ENCODE results near the gene INPP4A. TPM values are rescaled to one million over a fixed set of nuclear protein-coding genes. Genes with fewer than 3 reads are reported as not detected.

INPP4A gene
- total and polyA plus RNA-seq, 5 donors = 5.1 to 18.1 (median 15.8) TPM

GRCh38 chr2:98438190-98439133 lies 6.2 kb upstream of the INPP4A start:
- DNase-seq (no peak), ATAC-seq (no peak)
- Histone ChIP-seq H3K4me3 (ENCODE audit: low read length) (no peak overlapping the region), H3K27ac (ENCODE audit: low read length) (no peak overlapping the region), H3K4me1 (ENCODE audit: control insufficient read depth, insufficient read depth, low read length) (no peaks in the 10 kb centered on the region), H3K9me3 (ENCODE audit: control insufficient read depth, low read length) (no peaks in the 10 kb centered on the region), H3K27me3 (ENCODE audit: control insufficient read depth, insufficient read depth) (no peaks in the 10 kb centered on the region)
- intact Hi-C loops (cut with DNase I) = no loop called here
- WGBS = 69% methylated on average over 1 of the region's 1 CpG

DNA sequence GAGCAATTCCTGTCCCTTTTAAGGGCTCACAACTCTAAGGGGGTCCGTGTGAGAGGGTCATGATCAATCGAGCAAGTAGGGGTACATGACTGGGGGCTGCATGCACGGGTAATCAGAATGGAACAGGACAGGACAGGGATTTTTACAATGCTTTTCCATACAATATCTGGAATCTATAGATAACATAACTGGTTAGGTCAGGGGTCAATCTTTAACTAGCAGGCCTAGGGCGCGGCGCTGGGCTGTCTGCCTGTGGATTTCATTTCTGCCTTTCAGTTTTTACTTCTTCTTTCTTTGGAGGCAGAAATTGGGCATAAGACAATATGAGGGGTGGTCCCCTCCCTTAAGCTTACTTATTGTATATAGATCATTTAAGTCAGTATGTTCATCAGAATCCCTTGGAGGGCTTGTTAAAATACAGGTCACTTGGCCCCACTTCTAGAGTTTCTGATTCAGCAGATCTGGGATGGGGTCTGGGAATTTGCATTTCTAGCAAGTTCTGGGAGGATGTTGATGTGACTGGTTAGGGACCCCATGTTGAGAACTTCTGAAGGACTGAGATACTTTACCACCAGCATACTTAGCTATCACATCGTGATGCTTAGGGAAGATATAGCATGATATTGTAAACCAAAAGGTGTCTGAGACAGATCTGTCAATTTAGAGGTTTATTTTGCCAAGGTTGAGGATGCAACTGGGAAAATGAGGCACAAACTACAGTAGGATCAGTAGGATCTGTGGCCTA lies 2.8 kb upstream of the INPP4A start:
- Histone ChIP-seq H3K27me3 (ENCODE audit: control insufficient read depth, insufficient read depth) (no peaks in the 10 kb centered on the region), H3K9me3 (ENCODE audit: control insufficient read depth, low read length) (no peaks in the 10 kb centered on the region), H3K4me3 (ENCODE audit: low read length) (no peak overlapping the region), H3K27ac (ENCODE audit: low read length) (no peak overlapping the region), H3K4me1 (ENCODE audit: control insufficient read depth, insufficient read depth, low read length) (peaks cover 3% of the 10 kb centered on the region)
- no peak for DNase-seq
- intact Hi-C loops (cut with DNase I) = loop anchor here in 2 of 4 donors (10.0 kb wide), 2 partner anchors 123 to 133 kb away; no protein-coding TSS in a partner anchor
- 74% methylated on average over 7 of the region's 7 CpGs for WGBS
- ATAC-seq = no peak

DNA sequence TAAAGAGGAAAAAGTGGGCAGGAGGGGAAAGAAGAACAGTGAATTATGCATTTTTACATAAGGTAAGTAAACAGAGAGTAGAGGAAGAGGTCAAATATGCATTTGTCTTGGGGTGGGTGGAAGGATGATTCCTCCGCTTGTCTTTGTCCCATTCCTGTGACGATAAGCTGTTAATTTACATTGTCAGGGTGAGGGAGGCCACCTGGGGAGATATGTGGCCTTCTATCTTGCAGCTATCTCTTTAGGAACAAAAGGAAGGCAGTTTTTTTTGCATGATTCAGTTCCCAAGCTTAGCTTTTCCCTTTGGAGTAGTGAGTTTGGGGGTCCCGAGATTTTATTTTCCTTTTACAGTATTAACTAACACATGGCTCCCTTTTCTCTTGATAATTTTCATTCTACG lies 2.2 kb upstream of the INPP4A start:
- no peaks in the 10 kb centered on the region for H3K27me3 ChIP-seq (ENCODE audit: control insufficient read depth, insufficient read depth)
- H3K4me3 ChIP-seq (ENCODE audit: low read length) = no peak overlapping the region
- H3K9me3 ChIP-seq (ENCODE audit: control insufficient read depth, low read length) = no peaks in the 10 kb centered on the region
- DNase-seq (no peak), ATAC-seq (no peak)
- intact Hi-C loops (cut with DNase I) = loop anchor here in 2 of 4 donors (10.0 kb wide), 2 partner anchors 122 to 132 kb away; no protein-coding TSS in a partner anchor
- H3K27ac ChIP-seq (ENCODE audit: low read length) = no peak overlapping the region
- WGBS = 74% methylated on average over 4 of the region's 4 CpGs
- H3K4me1 ChIP-seq (ENCODE audit: control insufficient read depth, insufficient read depth, low read length) = peaks cover 3% of the 10 kb centered on the region

- ATAC-seq (peak; percentile 52 to 59), DNase-seq (peak; percentile 33 to 64 (median 61))
- H3K27ac ChIP-seq (ENCODE audit: low read length) = peak overlapping the region; percentile 20
- peaks cover 3% of the 10 kb centered on the region for H3K4me1 ChIP-seq (ENCODE audit: control insufficient read depth, insufficient read depth, low read length)
- WGBS = 1% methylated on average over 34 of the region's 34 CpGs
- intact Hi-C loops (cut with DNase I) = loop anchor here in 2 of 4 donors (10.0 kb wide), 2 partner anchors 120 to 130 kb away; no protein-coding TSS in a partner anchor
- no peaks in the 10 kb centered on the region for H3K9me3 ChIP-seq (ENCODE audit: control insufficient read depth, low read length)
- peak overlapping the region; percentile 64 for H3K4me3 ChIP-seq (ENCODE audit: low read length)
- H3K27me3 ChIP-seq (ENCODE audit: control insufficient read depth, insufficient read depth) = no peaks in the 10 kb centered on the region
These were observed 572 bp downstream of the INPP4A start for GRCh38 chr2:98445177-98445682.

DNA sequence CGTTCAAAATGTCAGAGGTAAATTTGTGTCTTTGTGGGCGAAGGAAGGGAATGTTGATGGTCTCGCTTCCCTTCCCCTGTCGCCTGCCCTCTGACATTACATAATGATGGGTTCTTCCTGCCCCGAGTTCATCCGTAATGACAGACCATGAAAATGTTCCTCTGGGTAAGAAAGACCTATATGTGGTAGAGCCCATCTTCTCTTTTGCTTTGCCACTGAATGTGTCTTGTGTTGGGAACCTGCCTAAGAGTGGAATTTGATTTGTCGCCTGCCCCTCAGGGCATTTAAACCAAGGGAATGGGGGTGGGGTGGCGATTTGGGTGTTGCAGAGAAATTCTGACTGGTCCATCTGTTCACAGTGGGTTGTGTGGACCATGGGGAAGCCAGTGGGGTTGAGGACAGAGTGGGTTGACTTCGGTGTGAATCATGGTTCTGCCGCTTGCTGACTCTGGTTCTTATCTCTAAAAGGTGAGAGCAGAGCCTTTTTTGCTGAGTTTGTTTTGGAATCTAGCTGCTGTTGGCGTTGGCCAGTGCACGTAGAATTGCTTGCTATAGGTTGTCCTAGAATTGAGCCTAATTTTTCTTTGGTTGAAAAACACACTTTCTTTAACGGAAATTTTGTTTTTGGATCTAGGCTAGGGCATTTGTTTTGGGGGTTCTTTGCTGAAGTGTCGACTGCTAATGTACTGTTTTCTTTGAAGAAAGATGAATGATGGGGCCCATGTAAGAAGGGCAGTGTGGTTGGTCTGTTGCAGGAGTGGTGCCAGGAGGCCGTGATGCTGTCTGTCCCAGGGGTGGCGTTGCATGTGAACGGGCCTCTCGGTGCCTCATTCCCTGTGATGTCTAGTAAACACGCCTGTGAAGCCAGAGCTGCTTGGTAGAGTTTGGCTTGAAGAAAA lies 1.3 kb downstream of the INPP4A start:
- no peaks in the 10 kb centered on the region for H3K9me3 ChIP-seq (ENCODE audit: control insufficient read depth, low read length)
- WGBS = 58% methylated on average over 19 of the region's 19 CpGs
- H3K4me3 ChIP-seq (ENCODE audit: low read length) = peak overlapping the region; percentile 64
- H3K27ac ChIP-seq (ENCODE audit: low read length) = peak overlapping the region; percentile 20
- no peaks in the 10 kb centered on the region for H3K27me3 ChIP-seq (ENCODE audit: control insufficient read depth, insufficient read depth)
- H3K4me1 ChIP-seq (ENCODE audit: control insufficient read depth, insufficient read depth, low read length) = peaks cover 4% of the 10 kb centered on the region
- no peak for DNase-seq
- peak in 1 of 2 donors; percentile 32 for ATAC-seq
- intact Hi-C loops (cut with DNase I) = loop anchor here in 2 of 4 donors (10.0 kb wide), 2 partner anchors 119 to 129 kb away; no protein-coding TSS in a partner anchor

- Histone ChIP-seq H3K9me3 (ENCODE audit: control insufficient read depth, low read length) (no peaks in the 10 kb centered on the region), H3K27ac (ENCODE audit: low read length) (no peak overlapping the region), H3K4me1 (ENCODE audit: control insufficient read depth, insufficient read depth, low read length) (peaks cover 5% of the 10 kb centered on the region), H3K4me3 (ENCODE audit: low read length) (no peak overlapping the region), H3K27me3 (ENCODE audit: control insufficient read depth, insufficient read depth) (no peaks in the 10 kb centered on the region)
- 76% methylated on average over 6 of the region's 6 CpGs for WGBS
- ATAC-seq = no peak
- DNase-seq = no peak
- intact Hi-C loops (cut with DNase I) = loop anchor here in 2 of 4 donors (10.0 kb wide), 2 partner anchors 118 to 128 kb away; no protein-coding TSS in a partner anchor
These were observed 2.2 kb downstream of the INPP4A start for GRCh38 chr2:98446850-98447249.

DNA sequence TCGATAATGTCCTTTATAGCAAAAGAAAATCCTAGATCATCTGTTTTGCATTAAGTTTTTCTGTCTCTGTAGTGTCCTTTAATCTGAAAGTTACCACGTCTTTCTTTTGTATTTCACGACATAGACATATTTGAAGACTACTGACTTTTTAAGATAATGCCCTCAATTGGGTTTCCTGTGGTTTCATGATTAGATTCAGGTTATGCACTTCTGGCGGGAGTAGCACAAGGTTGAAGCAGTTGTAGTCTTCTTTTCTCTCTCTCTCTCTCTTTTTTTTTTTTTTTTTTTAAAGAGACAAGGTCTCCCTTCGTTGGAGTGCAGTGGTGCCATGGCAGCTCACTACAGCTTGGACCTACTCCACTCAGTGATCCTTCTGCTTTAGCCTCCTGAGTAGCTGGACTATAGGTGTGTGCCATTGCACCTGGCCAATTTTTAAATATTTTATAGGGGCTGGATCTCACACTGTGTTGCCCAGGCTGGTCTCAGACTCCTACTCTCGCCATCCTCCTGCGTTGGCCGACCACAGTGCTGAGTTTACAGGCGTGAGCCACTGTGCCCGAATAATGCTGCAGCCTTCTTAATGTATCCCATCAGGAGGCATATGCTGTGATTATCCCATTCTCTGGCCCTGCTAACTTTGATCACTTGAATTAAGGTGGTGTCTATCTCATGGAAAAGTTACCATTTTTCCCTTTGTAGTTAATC lies 3.9 kb downstream of the INPP4A start:
- peaks cover 5% of the 10 kb centered on the region for H3K4me1 ChIP-seq (ENCODE audit: control insufficient read depth, insufficient read depth, low read length)
- no peak overlapping the region for H3K4me3 ChIP-seq (ENCODE audit: low read length)

DNA sequence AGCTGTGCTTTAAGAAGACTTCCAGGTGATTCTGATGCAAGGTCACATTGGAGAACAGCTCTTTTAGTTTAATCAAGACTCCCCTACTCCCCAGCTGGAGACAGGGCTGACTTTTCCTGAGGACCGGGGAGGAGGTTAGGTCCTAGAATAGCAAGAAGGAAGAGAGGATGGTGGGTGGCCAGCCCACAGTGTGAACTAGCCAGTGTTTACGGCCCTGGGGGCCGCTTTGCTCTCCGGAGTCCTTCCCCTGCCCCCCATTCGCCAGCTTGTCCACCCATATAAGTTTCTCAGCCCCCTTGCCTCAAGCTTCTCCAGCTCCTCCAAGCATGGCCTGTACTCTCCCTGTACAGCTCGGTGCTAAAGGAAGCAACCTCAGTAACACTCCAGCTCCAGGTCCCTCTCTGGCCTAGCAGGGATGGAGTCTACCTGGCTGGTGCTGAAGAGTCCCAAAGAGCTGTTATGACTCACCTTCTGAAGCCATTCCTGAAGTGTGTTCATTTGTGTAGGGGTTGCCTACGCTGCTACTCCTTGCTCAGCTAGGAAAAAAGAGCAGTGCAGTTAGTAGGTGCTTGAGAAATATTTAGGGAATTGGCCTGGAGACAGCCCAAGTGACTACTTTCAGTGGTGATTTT lies 7.9 kb downstream of the INPP4A start:
- no peak for ATAC-seq
- H3K4me3 ChIP-seq (ENCODE audit: low read length) = no peak overlapping the region
- peaks cover 10% of the 10 kb centered on the region for H3K4me1 ChIP-seq (ENCODE audit: control insufficient read depth, insufficient read depth, low read length)
- intact Hi-C loops (cut with DNase I) = no loop called here
- H3K27ac ChIP-seq (ENCODE audit: low read length) = no peak overlapping the region
- H3K27me3 ChIP-seq (ENCODE audit: control insufficient read depth, insufficient read depth) = no peaks in the 10 kb centered on the region
- 90% methylated on average over 7 of the region's 7 CpGs for WGBS
- DNase-seq = no peak
- H3K9me3 ChIP-seq (ENCODE audit: control insufficient read depth, low read length) = no peaks in the 10 kb centered on the region

More for the DNA sequence above, 3.9 kb downstream of the INPP4A start:
- no peak for ATAC-seq
- no peak for DNase-seq
- intact Hi-C loops (cut with DNase I) = loop anchor here in 2 of 4 donors (10.0 kb wide), 2 partner anchors 116 to 126 kb away; no protein-coding TSS in a partner anchor
- Histone ChIP-seq H3K27me3 (ENCODE audit: control insufficient read depth, insufficient read depth) (no peaks in the 10 kb centered on the region), H3K9me3 (ENCODE audit: control insufficient read depth, low read length) (no peaks in the 10 kb centered on the region), H3K27ac (ENCODE audit: low read length) (no peak overlapping the region)
- WGBS = 92% methylated on average over 10 of the region's 10 CpGs

DNA sequence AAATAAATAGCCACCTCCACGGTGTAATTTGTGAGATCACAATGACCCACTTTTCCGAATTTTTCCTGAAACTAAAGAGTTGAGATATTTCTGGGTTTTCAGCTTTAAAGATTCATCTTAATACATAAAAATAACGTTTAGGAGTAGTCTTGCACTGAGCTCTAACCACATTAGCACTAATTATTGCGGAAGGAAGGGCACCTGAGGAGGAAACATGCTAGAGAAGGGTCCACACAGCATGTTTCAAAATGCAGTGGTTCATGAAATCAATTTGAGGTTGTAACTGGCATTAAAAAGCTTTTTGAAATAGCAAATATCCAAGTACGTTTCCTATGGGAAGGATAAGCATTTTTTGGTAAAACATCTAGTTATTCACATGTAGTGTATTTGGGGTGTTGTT lies 8.4 kb downstream of the INPP4A start:
- ATAC-seq = no peak
- no peak overlapping the region for H3K4me3 ChIP-seq (ENCODE audit: low read length)
- H3K4me1 ChIP-seq (ENCODE audit: control insufficient read depth, insufficient read depth, low read length) = peaks cover 10% of the 10 kb centered on the region
- no peaks in the 10 kb centered on the region for H3K9me3 ChIP-seq (ENCODE audit: control insufficient read depth, low read length)
- no peak overlapping the region for H3K27ac ChIP-seq (ENCODE audit: low read length)
- DNase-seq = no peak
- intact Hi-C loops (cut with DNase I) = no loop called here
- H3K27me3 ChIP-seq (ENCODE audit: control insufficient read depth, insufficient read depth) = no peaks in the 10 kb centered on the region
- WGBS = 87% methylated on average over 5 of the region's 5 CpGs

Measured in right cardiac atrium (tissue), 5 donors.